CD4-positive, alpha-beta T cell treated with Interferon alpha-2 for 1 hour (primary cell): ENCODE data around the gene IFNL2.
"Not testable (repeated sequence)": the region's sequence is repeated elsewhere in the genome, so short reads cannot be mapped to it uniquely, and the experiment has no call there.

ENCODE experiments used
- DNase-seq, 2 donors: peaks; one replicate each; pipeline ENCODE4 v3.0.0-alpha.2; 2020 to 2022

The IFNL2 gene

DNA sequence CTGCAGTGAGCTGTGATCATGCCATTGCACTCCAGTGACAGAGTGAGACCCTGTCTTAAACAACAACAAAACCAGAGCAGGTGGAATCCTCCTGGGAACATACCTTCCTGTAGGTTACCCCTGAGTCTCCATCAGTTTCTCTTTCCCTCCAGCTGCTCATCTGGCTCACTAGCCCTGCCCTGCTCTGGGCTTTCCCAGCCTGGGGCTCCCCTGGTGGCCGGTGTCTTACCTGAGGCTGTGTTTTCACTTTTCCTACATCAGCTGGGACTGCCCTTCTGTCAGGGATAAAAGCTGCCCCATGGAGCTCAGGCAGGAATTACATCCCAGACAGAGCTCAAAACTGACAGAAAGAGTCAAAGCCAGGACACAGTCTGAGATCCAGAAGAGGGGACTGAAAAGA is at the start of gene IFNL2:
Gene IFNL2 (plus strand): TSS at position 312 of the 400 bp plus-strand sequence. CDS start 173 bp downstream, outside the sequence.
- DNase-seq = not testable (repeated sequence)

DNA sequence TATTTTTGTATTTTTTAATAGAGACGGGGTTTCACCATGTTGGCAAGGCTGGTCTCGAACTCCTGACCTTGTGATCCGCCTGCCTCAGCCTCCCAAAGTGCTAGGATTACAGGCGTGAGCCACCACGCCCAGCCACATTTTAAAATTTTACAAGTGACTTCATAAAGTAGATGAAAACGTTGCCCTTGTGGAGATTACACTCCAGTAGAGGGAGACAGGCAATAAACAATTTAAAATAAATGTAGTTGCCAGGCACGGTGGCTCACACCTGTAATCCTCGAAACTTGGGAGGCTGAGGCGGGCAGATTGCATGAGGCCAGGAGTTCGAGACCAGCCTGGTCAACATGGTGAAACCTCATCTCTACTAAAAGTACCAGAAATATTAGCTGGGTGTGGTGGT is 49.1 kb upstream of the IFNL2 start:
- DNase-seq = peak in 1 of 2 donors; percentile 23

DNA sequence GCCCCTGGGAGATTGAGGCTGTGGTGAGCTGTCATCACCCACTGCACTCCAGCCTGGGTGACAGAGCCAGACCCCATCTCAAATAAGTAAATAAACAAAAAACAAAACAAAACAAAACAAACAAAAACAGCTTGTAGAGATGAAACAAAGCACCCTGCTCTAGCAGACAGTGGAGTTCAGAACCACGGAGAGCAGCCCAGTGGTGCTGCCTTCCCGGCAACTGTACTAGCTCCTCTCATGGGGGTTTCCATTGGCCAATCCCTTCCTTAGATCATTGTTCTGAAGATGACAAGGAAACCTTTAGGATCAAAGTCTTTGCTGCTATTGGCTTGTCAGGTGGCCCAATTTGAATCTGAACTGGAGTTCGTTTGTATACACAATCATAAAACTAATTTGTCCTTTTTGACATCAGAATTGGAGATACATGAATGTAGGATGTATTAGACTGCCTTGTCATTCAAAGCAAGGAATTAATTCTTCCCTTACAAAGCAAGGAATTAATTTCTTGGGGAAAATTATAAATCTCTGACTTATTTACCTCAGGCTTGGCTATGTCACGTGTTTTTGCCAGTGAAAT is 44.4 kb upstream of the IFNL2 start:
- no peak for DNase-seq

DNA sequence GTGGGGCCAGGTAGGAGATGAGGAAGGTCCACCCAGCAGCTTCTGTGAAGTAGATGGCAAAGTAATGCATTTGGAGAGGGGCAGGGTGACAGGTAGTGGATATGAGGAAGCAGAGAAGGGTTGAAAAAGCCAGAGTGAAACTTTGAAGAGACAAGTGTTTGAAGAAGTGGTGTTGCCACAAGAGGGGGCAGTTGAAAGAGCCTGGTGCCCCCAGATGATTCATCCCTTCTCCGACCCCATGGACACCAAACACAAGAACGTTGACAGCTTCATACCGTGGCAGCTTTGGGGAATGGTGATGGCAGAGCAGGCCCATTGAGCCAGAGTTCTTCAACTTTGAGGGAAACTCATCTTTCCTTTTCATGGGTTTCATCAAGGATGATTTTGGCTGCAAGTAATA is 43.3 kb upstream of the IFNL2 start:
- DNase-seq = no peak

DNA sequence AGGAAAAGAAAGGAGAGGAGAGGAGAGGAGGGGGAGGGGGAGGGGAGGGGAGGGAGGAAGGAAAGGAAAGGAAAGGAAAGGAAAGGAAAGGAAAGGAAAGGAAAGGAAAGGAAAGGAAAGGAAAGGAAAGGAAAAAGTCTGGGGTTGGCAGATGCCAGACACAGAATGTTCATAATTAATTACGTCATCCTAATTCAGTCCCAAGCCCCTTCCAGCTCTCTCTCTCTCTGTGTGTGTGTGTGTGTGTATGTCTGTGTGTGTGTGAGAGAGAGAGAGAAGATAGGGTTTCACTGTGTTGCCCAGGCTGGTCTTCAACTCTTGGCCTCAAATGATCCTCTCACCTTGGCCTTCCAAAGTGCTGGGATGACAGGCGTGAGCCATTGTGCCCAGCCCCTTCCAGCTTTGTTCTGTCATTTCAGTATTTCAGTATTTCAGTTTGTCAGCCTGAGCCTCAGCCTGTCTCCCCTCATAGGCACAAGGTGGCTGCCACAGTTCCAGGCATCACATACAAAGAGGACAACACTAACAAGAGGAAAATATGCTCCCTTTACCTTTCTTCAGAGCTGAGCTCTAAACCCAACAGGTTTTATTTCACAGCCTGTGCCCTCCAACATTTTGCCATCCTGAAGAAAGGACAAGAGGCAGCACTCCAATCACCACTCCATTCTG is 38.0 kb upstream of the IFNL2 start:
- no peak for DNase-seq

DNA sequence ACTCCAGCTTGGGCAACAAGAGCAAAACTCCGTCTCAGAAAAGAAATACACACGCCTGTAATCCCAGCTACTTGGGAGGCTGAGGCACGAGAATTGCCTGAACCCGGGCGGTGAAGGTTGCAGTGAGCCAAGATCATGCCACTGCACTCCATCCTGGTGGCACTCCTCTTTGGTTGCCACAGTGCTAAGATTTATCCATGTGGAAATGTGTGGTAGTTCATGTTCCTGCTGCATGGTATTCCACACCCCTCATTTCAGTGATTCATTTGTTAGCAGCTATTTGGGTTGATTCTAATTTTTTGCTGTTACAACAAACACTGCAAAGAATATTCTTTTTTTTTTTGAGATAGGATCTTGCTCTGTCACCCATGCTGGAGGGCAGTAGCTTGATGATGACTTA is 35.5 kb upstream of the IFNL2 start:
- no peak for DNase-seq

DNA sequence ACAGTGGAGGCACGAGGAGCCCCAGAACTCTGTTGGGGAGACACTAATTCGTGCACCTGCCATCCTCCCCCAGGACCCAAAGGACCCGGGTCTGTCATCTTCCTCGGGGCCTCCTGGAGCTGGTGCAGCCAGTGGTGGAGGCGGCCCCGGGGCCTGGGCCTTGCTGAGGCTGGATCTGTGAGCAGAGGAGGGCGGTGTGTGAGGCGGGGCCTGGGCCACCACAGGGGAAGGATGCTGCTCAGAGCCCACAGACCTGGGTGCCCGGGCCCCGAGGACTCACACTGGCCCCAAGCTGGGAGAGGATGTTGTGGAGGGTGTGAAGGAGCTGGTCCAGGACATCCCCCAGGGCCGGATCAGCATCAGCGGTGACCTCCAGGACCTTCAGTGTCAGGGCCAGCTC is 31.7 kb upstream of the IFNL2 start:
- peak in 1 of 2 donors; percentile 30 for DNase-seq

DNA sequence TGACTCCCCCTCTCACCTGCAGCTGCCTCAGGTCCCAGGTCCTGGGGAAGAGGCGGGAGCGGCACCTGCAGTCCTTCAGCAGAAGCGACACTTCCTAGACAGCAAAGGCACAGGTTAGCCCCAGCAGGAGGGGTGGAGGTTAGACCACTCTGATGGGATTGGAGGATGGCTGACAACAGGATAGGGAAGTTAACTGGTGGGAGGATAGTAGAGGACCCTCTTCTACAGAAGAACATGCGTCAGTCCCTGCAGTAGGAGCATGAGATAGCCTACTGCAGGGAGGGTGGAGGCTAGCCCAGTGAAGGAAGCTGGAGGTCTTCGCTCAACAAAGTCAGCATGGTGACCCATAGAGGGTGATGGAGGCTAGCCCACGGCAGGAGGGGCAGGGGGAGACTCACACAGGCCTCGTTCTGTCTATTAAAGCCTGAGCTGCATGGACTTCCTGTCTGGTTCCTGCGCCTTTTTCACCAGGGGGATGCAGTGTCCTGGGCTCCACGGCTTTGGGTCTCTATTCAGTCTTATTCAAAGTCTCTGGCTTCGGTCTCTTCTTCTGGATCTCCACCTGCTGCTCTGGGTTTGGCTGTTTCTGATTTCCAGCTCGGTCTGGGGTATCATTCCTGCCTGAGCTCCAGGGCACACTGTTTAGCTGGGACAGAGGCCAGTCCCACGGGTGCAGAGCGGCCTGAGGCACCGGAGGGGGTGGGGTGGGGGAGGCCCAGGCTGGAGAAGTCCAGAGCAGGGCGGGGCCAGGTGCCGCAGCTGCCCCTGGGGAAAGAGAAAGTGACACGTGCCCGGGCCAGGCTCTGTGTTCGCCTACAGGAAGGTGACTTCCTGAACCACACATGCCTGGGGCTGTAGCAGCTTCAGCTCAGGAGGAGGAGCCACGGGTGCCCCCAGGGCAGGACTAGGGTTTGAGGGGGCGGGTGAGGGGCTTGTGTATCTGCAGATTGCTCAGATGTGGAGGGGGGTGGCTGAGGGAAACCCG is 30.7 kb upstream of the IFNL2 start:
- DNase-seq = peak; percentile 20 to 51

DNA sequence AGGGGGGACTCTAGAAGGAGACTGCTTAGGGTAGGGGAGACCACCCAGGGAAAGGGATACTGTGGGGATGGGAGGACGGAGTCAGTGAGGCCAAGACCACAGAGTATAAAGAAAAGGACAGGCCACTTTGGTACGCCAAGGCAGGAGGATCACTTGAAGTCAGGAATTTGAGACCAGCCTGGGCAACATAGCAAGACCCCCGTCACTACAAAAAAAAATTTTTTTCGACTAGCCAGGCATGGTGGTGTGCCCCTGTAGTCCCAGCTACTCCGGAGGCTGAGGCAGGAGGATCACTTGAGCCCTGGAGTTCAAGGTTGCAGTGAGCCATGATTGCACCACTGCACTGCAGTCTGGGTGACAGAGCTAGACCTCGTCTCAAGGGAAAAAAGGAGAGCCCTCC is 30.0 kb upstream of the IFNL2 start:
- DNase-seq = no peak

DNA sequence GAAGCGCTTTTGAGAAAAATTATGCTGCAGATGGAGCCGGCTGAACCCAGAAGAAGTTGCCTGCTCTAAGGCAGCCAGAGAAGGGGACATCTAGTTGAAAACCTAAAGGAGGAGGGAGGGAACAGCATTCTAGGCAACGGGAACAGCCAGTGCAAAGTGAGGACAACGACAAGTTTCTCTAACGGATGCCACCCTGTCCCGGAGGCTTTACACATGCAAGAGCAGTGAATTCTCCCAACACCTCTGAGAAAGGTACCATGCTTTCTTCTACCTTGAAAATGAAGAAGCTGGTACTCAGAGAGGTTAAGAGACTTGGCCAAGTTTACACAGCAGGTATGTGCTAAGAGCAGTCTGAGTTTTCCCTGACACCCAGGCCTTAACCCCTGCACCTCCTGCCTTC is 29.3 kb upstream of the IFNL2 start:
- DNase-seq = no peak

DNA sequence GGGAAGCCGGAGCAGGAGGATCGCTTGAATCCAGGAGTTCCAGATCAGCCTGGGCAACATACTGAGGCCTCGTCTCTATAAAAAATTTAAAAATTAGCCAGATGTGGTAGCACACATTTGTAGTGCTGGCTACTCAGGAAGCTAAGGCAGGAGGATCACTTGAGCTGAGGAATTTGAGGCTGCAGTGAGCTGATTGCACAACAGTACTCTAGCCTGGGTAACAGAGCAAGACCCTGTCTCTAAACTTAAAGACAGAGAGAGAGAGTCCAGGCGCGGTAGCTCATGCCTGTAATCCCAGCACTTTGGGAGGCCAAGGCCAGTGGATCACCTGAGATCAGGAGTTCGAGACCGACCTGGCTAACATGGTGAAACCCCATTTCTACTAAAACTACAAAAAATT is 27.8 kb upstream of the IFNL2 start:
- DNase-seq = no peak

DNA sequence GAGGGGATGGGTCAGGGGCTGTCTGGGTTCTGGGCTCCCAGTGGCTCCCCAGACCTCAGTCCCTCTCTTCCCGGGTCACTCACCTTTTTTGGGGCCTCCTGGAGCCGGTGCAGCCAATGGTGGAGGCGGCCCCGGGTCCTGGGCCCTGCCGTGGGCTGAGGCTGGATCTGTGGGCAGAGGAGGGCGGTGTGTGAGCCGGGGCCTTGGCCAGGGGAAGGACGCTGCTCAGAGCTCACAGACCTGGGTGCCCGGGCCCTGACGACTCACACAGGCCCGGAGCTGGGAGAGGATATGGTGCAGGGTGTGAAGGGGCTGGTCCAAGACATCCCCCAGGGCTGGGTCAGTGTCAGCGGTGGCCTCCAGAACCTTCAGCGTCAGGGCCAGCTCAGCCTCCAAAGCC is 24.5 kb upstream of the IFNL2 start:
- DNase-seq = not testable (repeated sequence)

DNA sequence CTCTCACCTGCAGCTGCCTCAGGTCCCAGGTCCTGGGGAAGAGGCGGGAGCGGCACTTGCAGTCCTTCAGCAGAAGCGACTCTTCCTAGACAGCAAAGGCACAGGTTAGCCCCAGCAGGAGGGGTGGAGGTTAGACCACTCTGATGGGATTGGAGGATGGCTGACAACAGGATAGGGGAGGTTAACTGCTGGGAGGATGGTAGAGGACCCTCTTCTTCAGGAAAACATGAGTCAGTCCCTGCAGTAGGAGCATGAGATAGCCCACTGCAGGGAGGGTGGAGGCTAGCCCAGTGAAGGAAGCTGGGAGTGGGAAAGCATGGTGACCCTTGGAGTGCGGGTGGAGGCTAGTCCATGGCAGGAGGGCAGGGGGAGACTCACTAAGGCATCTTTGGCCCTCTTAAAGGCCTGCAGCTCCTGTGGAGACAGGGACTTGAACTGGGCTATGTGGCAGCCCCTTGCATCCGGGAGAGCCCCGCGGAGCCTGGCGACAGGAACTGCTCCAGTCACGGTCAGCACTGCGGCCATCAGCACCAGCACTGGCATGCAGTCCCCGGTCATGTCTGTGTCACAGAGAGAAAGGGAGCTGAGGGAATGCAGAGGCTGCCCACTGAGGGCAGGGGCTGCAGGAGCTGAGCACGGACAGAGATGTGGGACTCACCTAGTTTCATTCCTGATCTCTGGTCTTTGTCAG is 23.6 kb upstream of the IFNL2 start, which contains the start of gene IFNL3:
Gene IFNL3 (minus strand): TSS at position 597 of the 691 bp plus-strand sequence. CDS start 39 bp downstream, at position 558.
- not testable (repeated sequence) for DNase-seq

DNA sequence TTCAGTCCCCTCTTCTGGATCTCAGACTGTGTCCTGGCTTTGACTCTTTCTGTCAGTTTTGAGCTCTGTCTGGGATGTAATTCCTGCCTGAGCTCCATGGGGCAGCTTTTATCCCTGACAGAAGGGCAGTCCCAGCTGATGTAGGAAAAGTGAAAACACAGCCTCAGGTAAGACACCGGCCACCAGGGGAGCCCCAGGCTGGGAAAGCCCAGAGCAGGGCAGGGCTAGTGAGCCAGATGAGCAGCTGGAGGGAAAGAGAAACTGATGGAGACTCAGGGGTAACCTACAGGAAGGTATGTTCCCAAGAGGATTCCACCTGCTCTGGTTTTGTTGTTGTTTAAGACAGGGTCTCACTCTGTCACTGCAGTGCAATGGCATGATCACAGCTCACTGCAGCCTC is 23.0 kb upstream of the IFNL2 start:
- not testable (repeated sequence) for DNase-seq

DNA sequence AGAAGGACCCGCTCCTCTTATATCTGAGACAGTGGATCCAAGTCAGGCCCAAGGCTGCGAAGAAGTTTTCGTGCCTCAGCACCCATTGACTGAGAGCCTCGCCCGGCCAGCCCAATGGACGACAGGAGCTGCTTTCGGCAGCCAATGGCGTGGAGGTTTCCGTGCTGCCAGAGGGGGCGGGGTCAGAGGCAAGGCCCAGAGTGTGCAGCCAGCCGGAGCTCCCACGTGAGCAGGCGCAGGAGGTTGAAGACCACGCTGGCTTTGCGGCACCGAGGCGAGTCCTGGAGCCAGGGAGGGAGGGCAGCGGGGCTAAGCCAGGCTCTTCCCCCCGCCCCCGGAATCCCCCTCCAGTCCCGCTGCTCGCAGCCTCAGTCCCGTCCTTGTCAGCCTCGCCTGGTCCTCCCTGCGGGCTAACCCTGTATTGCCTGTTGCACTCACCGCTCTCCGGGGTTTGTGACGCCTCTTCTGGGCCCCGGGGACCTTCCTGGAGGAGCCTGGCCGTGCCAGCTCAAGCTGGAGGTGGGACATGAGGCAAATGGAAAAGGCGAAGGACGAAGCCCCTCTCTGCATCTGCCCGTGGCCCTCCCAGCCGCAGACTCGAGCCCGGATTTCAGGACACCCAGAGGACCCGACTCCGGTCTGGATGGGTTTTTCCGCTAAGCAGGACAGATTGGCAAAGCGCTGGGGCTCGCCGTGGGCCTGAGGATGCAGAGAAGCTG is 21.1 kb upstream of the IFNL2 start:
- DNase-seq = peak; percentile 20 to 59

DNA sequence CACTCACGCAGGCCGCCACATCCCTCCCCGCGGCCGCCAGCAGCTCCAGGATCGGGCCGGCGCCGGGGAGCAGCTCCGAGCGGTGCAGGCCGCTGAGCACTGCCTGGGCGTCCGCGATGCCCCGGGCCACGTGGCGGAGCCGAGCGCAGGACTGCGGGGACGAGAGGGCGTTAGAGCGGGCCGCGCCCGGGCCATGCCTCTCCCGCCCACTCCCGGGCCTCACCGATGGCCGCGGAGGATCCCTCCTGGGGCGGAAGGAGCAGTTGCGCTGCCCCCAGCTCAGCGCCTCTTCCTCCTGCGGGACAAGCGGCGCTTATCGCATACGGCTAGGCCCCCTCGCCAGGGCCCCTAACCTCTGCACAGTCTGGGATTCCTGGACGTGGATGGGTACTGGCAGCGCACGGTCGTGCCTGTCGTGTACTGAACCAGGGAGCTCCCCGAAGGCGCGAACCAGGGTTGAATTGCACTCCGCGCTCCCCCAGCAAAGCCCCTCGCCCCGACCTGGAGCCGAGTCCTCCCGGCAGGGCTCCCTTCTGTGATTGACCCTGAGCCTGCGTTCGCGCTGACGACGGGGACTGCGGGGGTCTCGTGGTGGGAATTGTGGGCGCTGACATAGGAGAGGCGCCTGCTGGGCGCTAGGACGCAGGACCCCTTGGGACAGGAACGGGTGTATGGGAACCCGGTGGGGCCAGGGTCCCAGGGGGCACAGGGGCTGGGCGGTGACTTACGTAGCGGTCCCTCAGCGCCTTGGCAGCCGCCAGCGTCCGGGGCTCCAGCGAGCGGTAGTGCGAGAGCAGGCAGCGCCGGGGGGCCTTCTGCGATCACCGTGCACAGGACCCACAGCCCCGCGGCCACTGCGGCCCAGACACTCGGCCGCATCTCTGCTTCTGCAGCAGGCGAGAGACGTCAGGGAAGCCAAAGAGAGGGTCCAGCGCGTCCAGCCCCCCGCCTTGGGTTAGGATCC is 20.2 kb upstream of the IFNL2 start:
- no peak for DNase-seq

DNA sequence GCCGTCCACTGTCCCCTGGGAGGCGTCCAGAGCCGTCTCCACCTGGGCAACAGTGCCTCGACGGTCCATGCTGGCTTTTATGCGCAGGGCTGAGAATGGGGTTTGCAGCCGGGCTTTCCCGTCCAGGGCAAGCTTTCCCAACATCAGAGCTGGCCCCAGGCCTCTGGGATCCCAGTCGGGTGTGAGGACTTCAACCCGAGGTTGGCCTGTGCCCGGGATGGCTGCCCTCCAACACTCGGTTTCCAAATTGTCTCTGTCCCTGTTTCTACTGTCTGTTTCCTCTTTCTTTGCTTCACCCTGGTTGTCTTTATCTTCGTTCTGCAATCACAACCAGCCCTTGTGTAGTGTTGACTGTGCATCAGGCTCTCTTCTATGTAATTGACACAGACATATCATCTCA is 19.4 kb upstream of the IFNL2 start, which contains the start of gene IFNL4:
Gene IFNL4 (minus strand): TSS at position 51 of the 400 bp plus-strand sequence.
- no peak for DNase-seq

DNA sequence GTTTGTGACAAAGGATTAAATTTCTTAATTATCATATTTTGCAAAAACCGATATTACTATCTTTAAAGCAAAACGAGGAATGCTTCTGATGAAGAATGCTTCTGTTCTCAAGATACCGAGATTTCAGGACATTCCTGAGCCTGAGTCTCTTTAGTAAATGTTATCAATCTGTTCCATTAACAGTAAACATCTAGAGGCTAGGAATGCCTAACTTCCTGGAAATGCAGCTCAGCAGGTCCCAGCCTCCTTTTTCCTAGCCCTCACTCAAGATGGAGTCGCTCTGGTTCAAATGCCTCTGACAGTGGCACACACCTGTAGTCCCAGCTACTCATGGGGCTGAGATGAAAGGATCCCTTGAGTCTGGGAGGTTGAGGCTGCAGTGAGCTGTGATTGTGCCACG is 17.1 kb upstream of the IFNL2 start:
- DNase-seq = no peak

DNA sequence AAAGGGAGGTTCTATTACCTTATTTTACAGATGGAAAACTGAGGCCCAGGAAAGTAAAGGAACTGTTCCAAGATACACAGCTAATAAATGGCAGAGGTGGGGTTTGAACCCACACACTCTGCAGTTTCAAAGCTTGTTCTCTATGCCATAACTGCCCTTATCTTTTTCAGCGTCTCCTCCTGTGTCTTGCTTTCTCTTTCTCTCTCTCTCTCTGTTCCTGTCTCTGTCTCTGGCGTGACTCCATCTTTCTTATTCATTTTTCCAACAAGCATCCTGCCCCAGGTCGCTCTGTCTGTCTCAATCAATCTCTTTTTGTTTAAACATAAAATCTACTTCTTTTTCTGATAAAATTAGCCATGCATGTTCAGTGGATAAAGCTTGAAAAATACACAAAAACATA is 16.4 kb upstream of the IFNL2 start:
- DNase-seq = no peak

DNA sequence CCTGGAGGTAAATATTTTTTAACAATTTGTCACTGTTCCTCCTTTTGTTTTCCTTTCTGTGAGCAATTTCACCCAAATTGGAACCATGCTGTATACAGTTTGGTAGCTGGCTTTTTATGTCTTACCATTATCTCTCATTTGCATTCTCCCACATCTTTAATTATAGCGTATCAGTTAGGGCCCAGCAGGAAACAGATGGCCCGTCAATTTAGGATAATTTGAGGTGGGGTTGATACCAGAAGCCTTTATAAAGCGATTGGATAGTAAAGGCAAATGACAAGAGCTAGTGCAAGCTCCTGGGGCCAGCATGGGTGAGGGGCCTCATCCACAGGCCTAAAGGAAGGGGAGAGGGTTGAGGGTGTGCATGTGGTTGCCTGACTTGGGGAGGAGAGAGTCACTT is 15.7 kb upstream of the IFNL2 start:
- no peak for DNase-seq
